Forelimb muscle (tissue), 1 donor: ENCODE results near the gene NAV3. TPM values are rescaled to one million over a fixed set of nuclear protein-coding genes. Genes with fewer than 3 reads are reported as not detected.

Source experiments
- DNase-seq: peaks from one replicate; pipeline ENCODE4 v3.0.0-alpha.2; 2013; ENCODE audit warnings: low read depth
- polyA plus RNA-seq: library from polyadenylated mRNA; unstranded; fragments of 120-200 nt; gene quantifications from one replicate; pipeline ENCODE4 v1.2.1, GENCODE V29; 2013; ENCODE audit not compliant: insufficient read length

The NAV3 gene
- polyA plus RNA-seq, 1 donor: 14.0 TPM

DNA sequence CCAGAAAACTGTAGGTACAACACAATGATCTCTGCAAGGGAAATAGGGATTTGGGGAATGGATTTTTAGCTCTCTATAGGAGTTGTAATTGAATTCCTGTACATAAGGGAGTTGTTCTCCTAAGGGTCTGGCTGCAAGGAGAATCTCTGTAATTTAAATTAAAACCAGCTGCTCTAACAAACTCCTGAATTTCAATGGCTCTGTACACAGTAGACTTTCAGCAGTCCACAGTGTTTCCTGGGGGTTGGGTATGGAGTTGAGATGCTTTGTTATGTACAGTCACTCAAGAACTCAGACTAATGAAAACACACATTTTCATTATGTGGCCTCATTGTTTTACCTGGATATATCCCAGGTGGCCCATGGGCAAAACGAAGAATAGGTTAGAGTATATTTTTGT, 93.2 kb downstream of the NAV3 start:
- no peak for DNase-seq

DNA sequence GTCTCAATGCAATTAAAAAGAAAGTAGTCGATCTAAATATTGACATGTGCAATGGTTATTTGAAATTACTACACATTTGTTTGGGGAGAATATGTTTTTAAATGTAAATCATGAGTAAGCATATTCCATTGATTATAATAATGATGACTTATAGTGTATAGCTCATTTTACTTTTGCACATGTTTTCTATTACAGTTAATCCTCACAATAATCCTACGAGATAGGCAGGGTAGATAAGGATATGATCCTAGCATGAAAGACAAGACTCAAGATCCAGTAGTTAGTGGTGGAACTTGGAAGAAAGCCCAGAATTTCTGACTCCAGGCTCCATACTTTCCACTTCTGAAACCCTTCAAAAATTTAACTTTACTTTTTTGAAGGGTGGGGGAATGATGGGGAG, 94.0 kb downstream of the NAV3 start:
- DNase-seq: no peak

DNA sequence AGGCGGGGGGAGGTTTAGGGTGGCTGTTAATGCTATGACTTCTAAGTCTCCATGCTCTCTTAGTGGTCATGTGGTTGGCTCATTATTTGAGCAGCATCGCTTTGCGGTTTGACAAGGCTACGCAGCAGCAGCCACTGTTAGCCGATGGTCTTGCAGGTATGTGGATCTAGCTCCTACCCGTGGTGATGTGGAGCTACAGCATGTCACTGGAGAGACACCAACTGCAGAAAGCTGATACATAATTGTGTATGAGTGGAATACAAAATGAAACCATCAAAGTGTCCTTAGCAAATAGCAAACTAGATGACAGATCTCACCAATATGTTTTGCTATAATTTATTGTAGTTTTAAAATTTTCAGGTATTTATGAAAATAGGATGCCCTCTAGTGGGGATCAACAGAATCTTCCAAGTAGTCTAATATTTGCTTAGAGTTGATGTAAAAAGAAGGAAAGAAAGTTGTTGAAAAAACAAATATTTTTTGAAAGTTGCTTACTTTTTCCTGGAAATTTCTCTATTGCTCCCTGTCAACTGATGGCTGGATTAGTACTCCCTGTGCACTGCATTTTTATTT, 94.9 kb downstream of the NAV3 start:
- peak; percentile 68 for DNase-seq

DNA sequence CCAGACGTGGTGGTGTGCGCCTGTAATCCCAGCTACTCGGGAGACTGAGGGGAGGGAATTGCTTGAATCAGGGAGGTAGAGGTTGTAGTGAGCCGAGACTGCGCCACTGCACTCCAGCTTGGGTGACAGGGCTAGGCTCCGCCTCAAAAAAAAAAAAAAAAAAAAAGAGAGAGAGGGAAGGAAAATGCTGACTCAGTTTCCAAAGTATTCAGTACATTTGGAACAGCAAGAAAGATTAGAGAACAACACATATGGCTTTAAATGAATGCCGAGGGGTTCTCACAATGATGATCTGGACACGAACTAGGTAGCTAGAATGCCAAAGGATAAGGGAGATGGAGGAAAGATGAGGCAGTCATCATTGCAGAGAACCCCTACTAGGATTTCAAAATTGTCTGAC, 97.4 kb downstream of the NAV3 start:
- no peak for DNase-seq

DNA sequence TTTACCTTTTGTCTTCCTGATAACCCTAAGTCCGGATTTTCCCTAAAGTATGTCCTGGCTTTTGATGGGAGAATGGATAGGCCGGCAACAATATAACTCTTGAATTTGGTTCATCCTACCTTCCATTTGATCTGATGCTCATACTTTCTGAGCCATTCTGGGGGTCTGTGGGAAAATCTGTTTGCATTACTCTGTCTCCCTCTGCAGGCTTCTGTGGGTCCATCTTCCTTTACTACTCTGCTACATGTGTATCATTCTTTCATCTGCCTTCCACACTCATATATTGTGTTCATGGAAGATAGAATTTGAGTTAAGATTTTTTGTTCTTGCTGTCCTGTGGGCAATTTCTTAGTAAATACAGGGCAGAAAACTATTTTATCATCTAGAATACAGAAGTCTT, 101.5 kb downstream of the NAV3 start:
- no peak for DNase-seq

DNA sequence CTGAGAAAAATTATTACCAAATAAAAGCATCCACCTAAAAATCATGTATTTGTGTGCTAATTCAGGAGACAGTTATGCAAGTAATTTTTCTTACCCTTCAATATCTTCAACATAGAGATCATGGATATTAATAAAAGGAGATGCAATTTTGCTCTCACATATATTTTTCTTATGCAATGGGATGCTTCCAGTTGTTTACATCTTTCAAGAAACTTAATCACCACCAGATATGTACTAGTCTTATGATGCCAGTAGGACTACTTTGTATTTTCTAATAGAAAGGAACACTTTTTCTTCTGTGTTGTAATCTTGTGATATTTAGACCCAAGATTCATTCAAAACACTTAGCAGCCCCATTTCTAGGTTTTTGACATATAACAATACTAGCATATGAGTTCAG, 107.6 kb downstream of the NAV3 start:
- DNase-seq: no peak

DNA sequence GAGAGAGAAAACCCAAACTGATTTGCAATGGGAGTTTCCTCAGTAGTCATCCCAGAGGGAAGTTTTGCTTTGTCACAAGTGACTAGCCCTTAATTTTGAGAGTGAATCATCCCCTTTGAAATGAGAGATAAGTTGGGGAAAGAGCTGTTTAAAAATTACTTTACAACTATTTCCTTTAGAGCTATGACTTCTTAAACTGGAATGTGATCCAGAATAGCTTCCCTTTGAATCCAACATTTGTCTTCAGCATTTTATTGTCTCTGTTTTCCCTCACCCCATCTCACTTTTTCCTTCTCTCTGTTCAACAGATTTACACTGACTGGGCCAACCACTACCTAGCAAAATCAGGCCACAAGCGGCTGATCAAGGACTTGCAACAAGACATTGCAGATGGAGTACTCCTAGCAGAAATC, 109.3 kb downstream of the NAV3 start:
- no peak for DNase-seq

DNA sequence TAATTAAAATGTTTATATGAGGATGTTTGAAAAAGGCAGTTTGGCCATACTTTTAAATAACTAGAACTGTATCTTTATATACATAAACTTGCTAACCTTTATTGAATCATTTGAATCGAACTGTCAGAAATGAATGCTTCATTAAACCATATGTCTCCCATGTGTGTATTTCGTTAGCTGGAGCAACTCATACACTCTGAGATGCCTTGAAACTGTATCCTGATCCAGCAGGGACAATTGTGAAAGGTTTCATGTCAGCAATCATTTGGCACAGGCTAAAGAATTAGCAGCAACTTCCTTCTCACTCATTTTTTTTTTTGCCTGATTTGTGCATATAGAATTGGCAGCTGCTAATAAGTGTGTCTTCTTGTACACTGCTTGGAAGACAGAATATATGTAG, 109.9 kb downstream of the NAV3 start:
- DNase-seq: no peak

DNA sequence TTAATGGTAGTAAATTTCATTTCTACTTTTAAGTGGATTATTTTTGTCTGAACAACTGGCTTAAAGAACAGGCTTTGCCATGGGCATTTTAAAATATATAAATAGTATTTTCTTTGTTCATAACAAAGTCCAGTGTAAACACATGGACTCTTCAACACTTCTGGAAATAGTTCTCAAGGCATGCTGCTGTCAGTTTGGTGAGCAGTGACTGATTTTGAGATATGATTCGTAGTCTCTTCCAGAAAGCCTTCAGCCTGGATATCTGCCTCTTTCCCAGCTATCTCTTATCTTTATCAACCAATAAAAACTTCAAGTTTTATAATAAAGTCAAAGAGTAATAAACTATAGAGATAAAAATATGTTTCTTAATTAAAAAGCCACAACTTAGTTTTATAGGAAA, 110.7 kb downstream of the NAV3 start:
- DNase-seq: no peak

DNA sequence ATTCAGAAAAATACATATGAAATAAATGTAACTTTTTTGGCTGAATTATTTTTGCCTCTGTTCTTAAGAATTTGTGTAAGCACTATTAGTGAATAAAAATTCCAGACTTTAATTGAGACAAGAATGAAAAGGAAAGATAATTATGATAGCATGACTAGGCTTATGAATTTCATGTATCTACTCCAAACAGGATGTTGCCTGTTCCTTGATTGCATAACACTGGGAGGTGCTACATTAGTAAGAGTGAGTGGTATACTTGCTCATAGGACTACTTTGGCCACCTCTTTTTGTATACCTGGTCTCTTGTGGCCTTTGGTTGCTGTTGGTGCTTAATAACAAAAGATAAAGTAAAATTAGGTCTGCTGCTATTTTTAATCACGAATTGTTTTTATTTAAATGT, 112.8 kb downstream of the NAV3 start:
- no peak for DNase-seq

DNA sequence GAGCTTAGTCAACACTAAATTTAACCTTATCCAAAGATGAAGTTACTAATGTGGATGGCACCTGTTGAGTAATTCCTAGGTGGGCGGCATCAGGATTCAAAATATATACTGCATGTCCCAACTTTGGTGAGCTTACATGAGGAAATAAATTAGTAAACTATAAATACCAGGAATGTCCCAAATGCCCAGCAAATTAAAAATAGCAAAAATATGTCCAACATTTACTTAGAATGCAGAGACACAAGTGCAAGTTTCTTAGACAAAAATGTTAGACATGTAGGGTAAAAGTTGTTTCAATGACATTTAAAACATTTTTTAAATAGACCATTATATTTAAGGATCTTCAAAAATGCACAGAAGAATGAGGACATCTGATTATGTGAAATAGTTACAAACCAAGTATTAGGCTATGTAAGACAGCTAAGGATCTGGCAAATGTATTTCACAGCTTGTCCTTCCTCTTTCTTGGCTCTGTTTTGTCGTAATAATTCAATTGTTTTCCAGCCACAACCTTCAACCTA, 115.9 kb downstream of the NAV3 start:
- DNase-seq: no peak

DNA sequence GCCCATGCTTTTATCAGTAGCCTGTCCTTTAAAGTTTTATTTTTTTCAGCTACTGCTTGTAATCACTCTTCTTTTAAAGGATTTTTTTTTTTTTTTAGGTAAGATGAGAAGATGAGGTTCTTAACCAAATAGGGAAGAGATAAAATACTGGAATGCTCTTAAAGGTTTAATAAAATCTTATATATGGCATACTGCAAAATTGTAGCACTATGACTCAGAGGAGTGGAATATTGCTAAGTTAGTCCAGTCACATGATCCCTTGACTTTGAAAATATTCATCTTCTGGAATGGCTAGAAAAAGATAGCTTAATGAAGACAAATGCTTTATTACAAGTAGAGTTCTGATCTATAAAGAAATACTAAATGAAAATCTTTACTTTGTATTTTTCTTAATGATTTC, 116.6 kb downstream of the NAV3 start:
- no peak for DNase-seq

DNA sequence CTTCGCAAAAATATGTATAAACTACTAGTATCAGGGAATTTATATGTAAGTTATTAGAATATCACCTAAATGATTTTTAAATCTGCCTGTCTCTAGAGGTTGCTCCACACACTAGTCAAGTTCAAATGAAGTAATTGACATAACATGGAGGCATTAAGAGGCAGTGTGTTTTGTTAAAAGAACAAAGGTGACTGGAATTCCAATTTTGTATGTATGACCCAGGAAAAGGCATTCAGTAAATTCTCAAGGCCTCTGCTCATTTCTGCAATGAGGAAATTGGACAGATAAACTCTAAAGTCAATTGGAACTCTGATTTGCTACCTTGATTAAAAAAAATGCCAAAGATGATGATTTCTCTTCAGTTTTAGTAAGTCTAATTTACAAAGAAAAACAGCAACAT, 117.1 kb downstream of the NAV3 start:
- DNase-seq: no peak

DNA sequence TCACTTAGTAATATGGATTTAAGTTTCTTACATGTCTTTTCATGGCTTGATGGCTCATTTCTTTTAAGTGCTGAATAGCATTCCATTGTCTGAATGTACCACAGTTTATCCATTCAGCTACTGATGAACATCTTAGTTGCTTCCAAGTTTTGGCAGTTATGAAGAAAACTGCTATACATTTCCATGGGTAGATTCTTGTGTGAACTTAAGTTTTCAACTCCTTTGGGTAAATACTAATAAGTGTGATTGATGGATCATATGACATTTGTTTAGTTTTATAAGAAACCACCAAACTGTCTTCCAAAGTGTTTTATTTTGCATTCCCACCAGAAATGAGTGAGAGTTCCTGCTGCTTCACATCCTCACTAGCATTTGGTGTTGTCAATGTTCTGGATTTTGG, 119.2 kb downstream of the NAV3 start:
- DNase-seq: no peak

DNA sequence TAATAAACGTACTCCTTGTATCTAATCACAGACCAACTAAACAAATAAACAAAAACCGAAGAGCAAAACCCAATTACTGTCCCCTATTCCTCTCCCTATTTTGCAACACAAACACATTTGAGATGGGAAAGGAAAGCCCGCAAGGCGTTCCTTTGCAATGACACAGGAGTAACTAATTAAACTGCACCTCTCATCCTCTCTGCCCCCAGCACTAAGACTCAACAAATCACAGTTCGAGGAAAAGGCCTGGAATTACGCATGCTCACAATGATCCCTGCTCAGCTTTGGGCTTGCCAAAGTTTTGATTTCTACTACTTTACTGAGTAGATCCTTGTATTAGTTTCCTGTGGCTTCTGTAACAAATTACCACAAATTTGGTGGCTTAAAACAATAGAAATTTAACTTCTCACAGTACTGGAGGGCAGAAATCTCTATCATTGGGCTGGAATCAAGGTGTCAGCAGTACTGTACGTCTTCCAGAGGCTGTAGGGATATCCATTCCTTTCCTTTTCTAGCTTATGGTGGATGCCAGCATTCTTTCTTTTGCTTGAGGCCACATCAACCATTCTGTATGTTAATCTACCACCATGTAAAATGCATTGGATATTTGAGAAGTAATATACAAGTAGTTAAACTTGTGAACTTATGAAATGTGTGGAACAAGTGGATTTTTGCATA, 123.0 kb downstream of the NAV3 start:
- DNase-seq: no peak

DNA sequence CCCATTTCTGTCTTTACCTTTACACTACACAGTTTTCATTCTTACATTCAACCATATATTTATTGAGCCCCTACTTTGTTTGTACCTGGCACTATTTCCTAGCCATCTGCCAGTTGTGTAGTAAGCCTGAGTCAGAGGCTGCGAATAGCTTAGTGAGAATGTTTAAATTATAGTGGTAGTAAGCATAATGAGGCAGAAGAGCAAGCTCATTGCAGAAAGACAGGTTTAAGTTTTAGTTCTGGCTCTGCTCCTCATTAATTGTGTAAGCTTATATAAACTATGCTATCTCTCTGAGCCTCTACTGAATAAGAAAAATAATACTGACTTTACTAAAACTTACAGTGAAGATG, 123.5 kb downstream of the NAV3 start:
- DNase-seq: no peak

DNA sequence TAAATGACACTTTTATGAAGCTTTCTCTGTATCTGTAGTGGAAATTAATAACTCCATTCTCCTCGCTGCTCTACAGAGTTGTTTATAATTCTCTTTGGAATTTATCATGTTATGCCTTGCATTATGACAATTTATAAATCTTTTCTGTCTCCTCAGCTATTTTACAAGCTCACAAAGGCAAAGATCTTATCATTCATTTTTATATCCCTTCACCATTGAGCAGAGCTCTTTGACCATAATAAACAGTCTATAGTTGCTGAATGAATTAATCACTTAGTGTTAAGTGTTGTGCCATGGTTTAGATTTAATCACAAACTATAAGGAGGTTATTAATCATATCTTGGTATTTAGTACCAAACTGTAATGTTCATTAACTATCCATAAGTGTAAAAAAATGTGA, 126.4 kb downstream of the NAV3 start:
- DNase-seq: no peak

DNA sequence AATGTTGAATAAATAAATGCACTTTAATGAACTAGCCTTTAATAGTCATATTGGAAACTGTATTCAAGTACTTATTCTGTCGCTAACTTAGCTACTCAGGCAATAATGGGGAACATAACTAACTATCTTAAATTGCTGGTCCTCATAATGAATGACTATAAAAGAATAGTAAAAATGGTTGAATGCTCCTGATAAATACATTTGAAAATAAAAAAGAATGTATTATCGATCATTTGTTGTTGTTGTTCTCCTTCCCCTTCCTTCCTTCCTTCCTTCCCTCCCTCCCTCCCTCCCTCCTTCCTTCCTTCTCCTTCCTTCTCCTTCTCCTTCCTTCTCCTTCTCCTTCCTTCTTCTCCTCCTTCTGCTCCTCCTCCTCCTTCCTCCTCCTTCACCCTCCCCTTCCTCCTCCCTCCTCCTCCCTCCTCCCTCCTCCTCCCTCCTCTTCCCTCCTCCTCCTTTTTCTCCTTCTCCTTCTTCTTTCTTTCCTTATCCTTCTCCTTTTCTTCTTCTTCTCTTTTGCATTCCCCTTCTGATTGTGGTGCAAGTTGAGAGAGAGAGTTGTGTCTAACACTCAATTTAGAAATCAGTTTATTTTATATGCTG, 133.0 kb downstream of the NAV3 start:
- no peak for DNase-seq

DNA sequence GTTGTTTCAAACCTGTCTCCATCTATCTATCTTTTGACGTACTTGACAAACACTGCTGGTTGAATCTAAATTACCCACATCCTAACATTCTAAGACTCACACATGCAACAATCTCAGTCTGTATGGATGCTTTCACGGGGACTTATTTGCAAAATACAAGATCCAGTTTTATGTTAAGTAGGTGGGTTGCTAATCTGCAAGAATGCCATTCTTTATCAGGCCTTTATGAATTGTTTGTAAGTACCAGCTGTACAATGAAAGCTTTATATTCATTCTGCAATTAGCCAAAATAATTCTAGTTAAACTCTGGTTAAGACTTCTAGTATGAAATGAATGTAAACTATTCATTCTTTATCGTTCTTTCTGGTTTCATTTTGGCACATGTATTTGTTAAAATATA, 135.1 kb downstream of the NAV3 start:
- DNase-seq: no peak

DNA sequence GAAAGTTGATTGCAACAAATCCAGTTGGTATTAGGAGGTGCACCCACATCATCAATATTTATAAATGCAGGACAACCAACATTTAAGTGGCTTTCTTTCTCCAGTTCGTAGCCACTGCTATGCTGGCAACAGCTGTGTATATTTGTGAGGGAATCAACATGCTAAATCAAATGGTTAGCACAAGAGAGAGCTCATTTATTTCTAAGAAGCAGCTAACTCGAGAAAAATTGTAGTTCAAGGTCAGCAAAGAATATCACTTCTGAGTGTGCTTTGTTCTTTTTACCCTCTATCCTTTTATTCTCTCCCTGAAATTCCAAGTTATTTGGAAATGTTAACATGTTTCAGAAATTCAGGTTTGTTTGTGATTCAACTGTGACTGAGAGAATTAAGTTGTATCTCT, 137.3 kb downstream of the NAV3 start:
- no peak for DNase-seq

DNA sequence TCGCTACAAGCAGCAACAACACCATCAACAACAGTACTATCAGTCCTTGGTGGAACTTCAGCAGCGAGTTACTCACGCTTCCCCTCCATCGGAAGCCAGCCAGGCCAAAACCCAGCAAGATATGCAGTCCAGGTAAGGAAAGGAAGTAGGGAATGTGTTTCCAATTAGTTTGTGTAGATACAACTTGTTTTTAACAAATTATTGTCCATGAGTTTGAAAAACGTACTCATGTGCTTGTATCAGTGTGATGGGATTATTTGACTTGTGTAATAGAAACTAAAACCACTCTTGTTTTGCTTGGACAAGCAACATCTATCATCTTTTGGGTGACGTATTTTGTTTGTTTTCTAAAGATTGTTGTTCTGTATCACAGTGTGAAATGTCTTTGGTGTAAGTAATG, 137.9 kb downstream of the NAV3 start:
- no peak for DNase-seq

DNA sequence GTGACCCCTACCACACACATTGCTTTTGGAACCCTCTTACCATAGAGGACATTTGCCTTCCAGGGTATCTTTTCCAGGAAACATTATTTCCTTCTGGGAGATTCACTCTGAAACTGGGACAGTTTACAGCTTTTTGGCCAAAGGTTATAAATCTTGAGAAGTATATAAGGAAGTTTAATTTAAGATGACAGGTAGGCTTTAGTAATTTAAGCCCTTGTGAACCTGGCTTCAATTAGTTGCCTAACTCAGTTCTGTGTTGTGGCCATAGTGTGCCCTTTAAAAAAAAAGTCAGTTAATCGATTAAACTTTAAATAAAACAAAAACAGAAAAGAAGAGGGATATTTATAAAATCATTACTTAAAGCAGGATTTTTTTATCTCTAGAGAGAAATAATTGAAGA, 142.9 kb downstream of the NAV3 start:
- no peak for DNase-seq

DNA sequence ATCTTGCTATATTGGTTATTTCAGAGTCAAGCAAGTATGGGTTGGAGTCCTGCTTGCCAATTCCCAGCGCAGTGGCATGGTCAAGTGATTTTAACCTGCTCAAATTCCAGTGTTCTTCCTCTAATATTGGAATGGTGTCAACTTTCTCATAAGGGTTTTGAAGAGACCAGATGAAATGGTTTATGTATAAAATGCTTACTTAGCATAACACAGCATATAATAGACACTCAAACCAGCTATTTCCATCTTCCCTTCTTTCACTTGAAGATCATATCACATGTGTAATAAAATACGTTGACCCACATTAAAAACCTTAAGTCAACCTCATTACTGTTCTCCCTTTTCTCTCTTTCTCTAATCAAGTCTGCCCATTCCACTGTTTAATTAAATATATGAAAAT, 144.0 kb downstream of the NAV3 start:
- no peak for DNase-seq
